Thoracic aorta endothelial cell (primary cell): ENCODE measurements around the gene ASB1. TPM values are rescaled to one million over a fixed set of nuclear protein-coding genes. Genes with fewer than 3 reads are reported as not detected.

Source experiments
- small RNA-seq: library from RNA; depleted of rRNA; stranded (forward); fragments of <200 nt; gene quantifications from one replicate; pipeline ENCODE3, GENCODE V24; 2012
- total RNA-seq: library from RNA; depleted of rRNA; stranded (reverse); fragments of >200 nt; gene quantifications from 2 replicates; pipeline ENCODE4 v1.2.3, GENCODE V29; 2012

Gene ASB1
- total RNA-seq, result 11.1 and 12.4 TPM in 2 replicates

GRCh38 chr2:238426568-238427434, at the start of gene ASB1:
Gene ASB1, plus strand, starts transcription at chr2:238426927. Its CDS starts 144 bp downstream, at chr2:238427071.

Small RNA genes lying within 50 kb of the gene (small RNA-seq; reads per million reads assigned to genes)
- not detected for gene RNU6-234P

Other genes starting within 250 kb of the ASB1 start
- 28.6 and 32.8 TPM in 2 replicates for gene ILKAP, start 223.2 kb upstream of the ASB1 start, total RNA-seq
- gene HES6, start 186.9 kb upstream of the ASB1 start, total RNA-seq, result 4.7 and 4.8 TPM in 2 replicates
- 2.7 and 2.8 TPM in 2 replicates for gene PER2, start 138.3 kb upstream of the ASB1 start, total RNA-seq
- 8.5 and 10.4 TPM in 2 replicates for gene TRAF3IP1, start 106.4 kb upstream of the ASB1 start, total RNA-seq